GM12878 (cell line): Measurements from ENCODE around the gene RNU1-3. TPM values are rescaled to one million over a fixed set of nuclear protein-coding genes. Genes with fewer than 3 reads are reported as not detected.

ENCODE experiments used
- BACH1 ChIP-seq: fragments of 450-650 bp; IDR thresholded peaks from 2 replicates; pipeline ENCODE4 v1.6.1; 2017; ENCODE audit warnings: mild to moderate bottlenecking, borderline replicate concordance
- CEBPB ChIP-seq, 2 experiments: fragments of 150-350 bp in 1 of 2; IDR thresholded peaks; 2 replicates each; pipeline ENCODE4 v1.6.1; 2012 to 2014; ENCODE audit warnings: low read depth in 2 of 2, low read length in 2 of 2, borderline replicate concordance in 1 of 2, inconsistent platforms in 1 of 2
- DPF2 ChIP-seq: fragments of 450-650 bp; IDR thresholded peaks from 2 replicates; pipeline ENCODE4 v1.6.1; 2017; ENCODE audit warnings: mild to moderate bottlenecking
- EED ChIP-seq: sonication (generic); IDR thresholded peaks from 2 replicates; pipeline ENCODE4 v1.6.1; 2016; ENCODE audit warnings: antibody characterized with exemption, low read depth
- EGR1 ChIP-seq, 2 experiments: IDR thresholded peaks; 1 replicate in 1 of 2; 2 replicates in 1 of 2; pipeline ENCODE4 v1.6.1; 2011 to 2012; ENCODE audit warnings: low read depth in 2 of 2, low read length in 2 of 2, borderline replicate concordance in 1 of 2, mild to moderate bottlenecking in 1 of 2, moderate library complexity in 1 of 2
- ETV6 ChIP-seq, 2 experiments: fragments of 450-650 bp in 1 of 2; IDR thresholded peaks in 1 of 2; conservative IDR thresholded peaks in 1 of 2; 2 replicates each; pipeline ENCODE4 v1.6.1; 2014; ENCODE audit warnings: antibody characterized with exemption in 1 of 2, borderline replicate concordance in 1 of 2, low read depth in 1 of 2, mild to moderate bottlenecking in 1 of 2, moderate library complexity in 1 of 2
- FOXK2 ChIP-seq: fragments of 450-650 bp; IDR thresholded peaks from 2 replicates; pipeline ENCODE4 v1.6.1; 2017; ENCODE audit warnings: mild to moderate bottlenecking, moderate library complexity
- HCFC1 ChIP-seq: fragments of 150-350 bp; IDR thresholded peaks from 2 replicates; pipeline ENCODE4 v1.6.1; 2014; ENCODE audit warnings: low read length
- HDGF ChIP-seq: fragments of 450-650 bp; IDR thresholded peaks from 2 replicates; pipeline ENCODE4 v1.6.1; 2016; ENCODE audit warnings: antibody characterized with exemption
- IKZF1 ChIP-seq: fragments of 450-650 bp; conservative IDR thresholded peaks from 2 replicates; pipeline ENCODE4 v1.6.1; 2017; ENCODE audit warnings: antibody characterized with exemption, mild to moderate bottlenecking
- IKZF2 ChIP-seq, 2 experiments: fragments of 450-650 bp; IDR thresholded peaks; 2 replicates each; pipeline ENCODE4 v1.6.1; 2017; ENCODE audit warnings: mild to moderate bottlenecking in 2 of 2, moderate library complexity in 2 of 2
- MYB ChIP-seq: fragments of 150-350 bp; IDR thresholded peaks from 2 replicates; pipeline ENCODE4 v1.6.1; 2014; ENCODE audit warnings: mild to moderate bottlenecking, low read depth, low read length, borderline replicate concordance
- MYC ChIP-seq: IDR thresholded peaks from 2 replicates; pipeline ENCODE4 v1.6.1; 2011; ENCODE audit warnings: mild to moderate bottlenecking, low read length, moderate library complexity, inconsistent platforms; ENCODE audit not compliant: insufficient read depth, insufficient replicate concordance, insufficient read length, severe bottlenecking
- NR2F1 ChIP-seq: fragments of 450-650 bp; conservative IDR thresholded peaks from 2 replicates; pipeline ENCODE4 v1.6.1; 2017; ENCODE audit warnings: mild to moderate bottlenecking
- PAX5 ChIP-seq: IDR thresholded peaks from 2 replicates; pipeline ENCODE4 v1.6.1; 2011; ENCODE audit warnings: low read depth, low read length, borderline replicate concordance
- RCOR1 ChIP-seq: conservative IDR thresholded peaks from 2 replicates; pipeline ENCODE4 v1.6.1; 2012; ENCODE audit warnings: low read depth, low read length, improper control_type of control experiment
- RFX5 ChIP-seq: IDR thresholded peaks from 2 replicates; pipeline ENCODE4 v1.6.1; 2011; ENCODE audit warnings: low read depth, low read length, improper control_type of control experiment
- RUNX3 ChIP-seq: IDR thresholded peaks from 2 replicates; pipeline ENCODE4 v1.6.1; 2012; ENCODE audit warnings: low read length, inconsistent platforms
- SMAD5 ChIP-seq: IDR thresholded peaks from 2 replicates; pipeline ENCODE4 v1.6.1; 2016; ENCODE audit warnings: antibody characterized with exemption, low read depth
- SMARCA5 ChIP-seq: fragments of 450-650 bp; IDR thresholded peaks from 2 replicates; pipeline ENCODE4 v1.6.1; 2017; ENCODE audit warnings: mild to moderate bottlenecking
- SRF ChIP-seq, 2 experiments: IDR thresholded peaks; 2 replicates each; pipeline ENCODE4 v1.6.1; 2011; ENCODE audit warnings: low read depth in 2 of 2, low read length in 2 of 2, mild to moderate bottlenecking in 1 of 2, moderate library complexity in 1 of 2
- STAT1 ChIP-seq: fragments of 450-650 bp; conservative IDR thresholded peaks from 2 replicates; pipeline ENCODE4 v1.6.1; 2014; ENCODE audit warnings: antibody characterized with exemption, mild to moderate bottlenecking
- TAF1 ChIP-seq: IDR thresholded peaks from 2 replicates; pipeline ENCODE4 v1.6.1; 2011; ENCODE audit warnings: mild to moderate bottlenecking, low read depth, low read length, borderline replicate concordance
- TBL1XR1 ChIP-seq: IDR thresholded peaks from 2 replicates; pipeline ENCODE4 v1.6.1; 2012; ENCODE audit warnings: low read depth, low read length, improper control_type of control experiment
- polyA plus RNA-seq, 11 experiments: library from polyadenylated mRNA; depleted of rRNA in 4 of 11; unstranded in 6 of 11; stranded (reverse) in 5 of 11; fragments of >200 nt; fragmentation: Nextera tagmentation in 4 of 11; fragmentation: Illumina TruSeq in 1 of 11; extraction: Ambion mirVana in 4 of 11; extraction: Trizol in 1 of 11; gene quantifications; 1 replicate in 1 of 11; 2 replicates in 10 of 11; pipeline versions ENCODE4 v1.2.1 to v1.2.3, GENCODE V29; 2011 to 2016; ENCODE audit warnings: inconsistent platforms in 2 of 11, missing spikeins in 2 of 11, low read depth in 1 of 11
- total RNA-seq, 4 experiments: library from RNA; depleted of rRNA in 3 of 4; stranded (reverse); fragments of >200 nt in 3 of 4; fragmentation: Illumina TruSeq in 1 of 4; extraction: Trizol in 1 of 4; gene quantifications; 2 replicates each; pipeline versions ENCODE4 v1.2.1 to v1.2.3, GENCODE V29; 2013 to 2021
- TF ChIP-seq, protein P1 (sequence below): fragments of 450-650 bp; IDR thresholded peaks from 2 replicates; pipeline ENCODE4 v1.6.1; 2017; ENCODE audit warnings: low read depth, mild to moderate bottlenecking, moderate library complexity
- TF ChIP-seq, protein P2 (sequence below): fragments of 450-650 bp; formaldehyde crosslinking; IDR thresholded peaks from 2 replicates; pipeline ENCODE4 v1.5.0; 2022; ENCODE audit warnings: mild to moderate bottlenecking, missing genetic modification characterization

RNU1-3 gene
- total and polyA plus RNA-seq, 10 of the 15 experiments (the other 5 are each of a cell fraction or from before 2014, with no cell fraction given): under 0.01 to 20,946 (median 4.7) TPM; not detected in 2

GRCh38 chr1:16644482-16645270 is 22.1 kb downstream of the RNU1-3 start (continued):
- TF ChIP-seq BACH1: peak; percentile 49; the same call in 1 of the 2 replicates
- peak; percentile 94 for TF ChIP-seq HDGF
- TF ChIP-seq IKZF1: peak; percentile 95
- peak; percentile 96; the same call in 1 of the 2 replicates for TF ChIP-seq SMARCA5
- TF ChIP-seq RUNX3: peak; percentile 59
- TF ChIP-seq, protein P1, sequence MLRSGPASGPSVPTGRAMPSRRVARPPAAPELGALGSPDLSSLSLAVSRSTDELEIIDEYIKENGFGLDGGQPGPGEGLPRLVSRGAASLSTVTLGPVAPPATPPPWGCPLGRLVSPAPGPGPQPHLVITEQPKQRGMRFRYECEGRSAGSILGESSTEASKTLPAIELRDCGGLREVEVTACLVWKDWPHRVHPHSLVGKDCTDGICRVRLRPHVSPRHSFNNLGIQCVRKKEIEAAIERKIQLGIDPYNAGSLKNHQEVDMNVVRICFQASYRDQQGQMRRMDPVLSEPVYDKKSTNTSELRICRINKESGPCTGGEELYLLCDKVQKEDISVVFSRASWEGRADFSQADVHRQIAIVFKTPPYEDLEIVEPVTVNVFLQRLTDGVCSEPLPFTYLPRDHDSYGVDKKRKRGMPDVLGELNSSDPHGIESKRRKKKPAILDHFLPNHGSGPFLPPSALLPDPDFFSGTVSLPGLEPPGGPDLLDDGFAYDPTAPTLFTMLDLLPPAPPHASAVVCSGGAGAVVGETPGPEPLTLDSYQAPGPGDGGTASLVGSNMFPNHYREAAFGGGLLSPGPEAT: peak; percentile 72
- peak; percentile 92 for TF ChIP-seq MYC
- peak in 1 of 2 experiments; percentile 47; a peak in 3 of 4 replicates for TF ChIP-seq SRF (IDR thresholded peaks at IDR 0.05; ENCODE audit: low read depth in 2 of 2, low read length in 2 of 2)
- peak; percentile 46; the same call in 1 of the 2 replicates for TF ChIP-seq DPF2
- peak in 1 of 2 experiments; percentile 79; a peak in 1 of 3 replicates for TF ChIP-seq EGR1 (IDR thresholded peaks at IDR 0.05; ENCODE audit: borderline replicate concordance in 1 of 2, low read depth in 2 of 2, low read length in 2 of 2)
- peak; percentile 43 to 62; a peak in 1 of 4 replicates for TF ChIP-seq IKZF2 (IDR thresholded peaks at IDR 0.05)
- TF ChIP-seq RCOR1: 0 out of 2 replicates have a peak, but pooled peaks have one; percentile 25
- TF ChIP-seq NR2F1: peak; percentile 85; the same call in 1 of the 2 replicates
- TF ChIP-seq ETV6 (conservative IDR thresholded peaks at IDR 0.05 in 1 of 2, IDR thresholded peaks at IDR 0.05 in 1 of 2; ENCODE audit: borderline replicate concordance in 1 of 2, low read depth in 1 of 2): 0 out of 4 replicates have a peak, but pooled peaks of 1 of the 2 experiments have one; percentile 34
- peak; percentile 93; the same call in 1 of the 2 replicates for TF ChIP-seq TAF1
- TF ChIP-seq, protein P2, sequence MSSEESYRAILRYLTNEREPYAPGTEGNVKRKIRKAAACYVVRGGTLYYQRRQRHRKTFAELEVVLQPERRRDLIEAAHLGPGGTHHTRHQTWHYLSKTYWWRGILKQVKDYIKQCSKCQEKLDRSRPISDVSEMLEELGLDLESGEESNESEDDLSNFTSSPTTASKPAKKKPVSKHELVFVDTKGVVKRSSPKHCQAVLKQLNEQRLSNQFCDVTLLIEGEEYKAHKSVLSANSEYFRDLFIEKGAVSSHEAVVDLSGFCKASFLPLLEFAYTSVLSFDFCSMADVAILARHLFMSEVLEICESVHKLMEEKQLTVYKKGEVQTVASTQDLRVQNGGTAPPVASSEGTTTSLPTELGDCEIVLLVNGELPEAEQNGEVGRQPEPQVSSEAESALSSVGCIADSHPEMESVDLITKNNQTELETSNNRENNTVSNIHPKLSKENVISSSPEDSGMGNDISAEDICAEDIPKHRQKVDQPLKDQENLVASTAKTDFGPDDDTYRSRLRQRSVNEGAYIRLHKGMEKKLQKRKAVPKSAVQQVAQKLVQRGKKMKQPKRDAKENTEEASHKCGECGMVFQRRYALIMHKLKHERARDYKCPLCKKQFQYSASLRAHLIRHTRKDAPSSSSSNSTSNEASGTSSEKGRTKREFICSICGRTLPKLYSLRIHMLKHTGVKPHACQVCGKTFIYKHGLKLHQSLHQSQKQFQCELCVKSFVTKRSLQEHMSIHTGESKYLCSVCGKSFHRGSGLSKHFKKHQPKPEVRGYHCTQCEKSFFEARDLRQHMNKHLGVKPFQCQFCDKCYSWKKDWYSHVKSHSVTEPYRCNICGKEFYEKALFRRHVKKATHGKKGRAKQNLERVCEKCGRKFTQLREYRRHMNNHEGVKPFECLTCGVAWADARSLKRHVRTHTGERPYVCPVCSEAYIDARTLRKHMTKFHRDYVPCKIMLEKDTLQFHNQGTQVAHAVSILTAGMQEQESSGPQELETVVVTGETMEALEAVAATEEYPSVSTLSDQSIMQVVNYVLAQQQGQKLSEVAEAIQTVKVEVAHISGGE: peak; percentile 75
- peak; percentile 84 for TF ChIP-seq HCFC1
- TF ChIP-seq SMAD5: peak; percentile 82; the same call in 1 of the 2 replicates
- TF ChIP-seq STAT1: peak; percentile 95
- peak in 1 of 2 experiments; percentile 44; a peak in 1 of 4 replicates for TF ChIP-seq CEBPB (IDR thresholded peaks at IDR 0.05; ENCODE audit: borderline replicate concordance in 1 of 2, low read depth in 2 of 2, low read length in 2 of 2)
- peak; percentile 64; the same call in 1 of the 2 replicates for TF ChIP-seq EED
- peak; percentile 65 for TF ChIP-seq FOXK2
- TF ChIP-seq MYB: 0 out of 2 replicates have a peak, but pooled peaks have one; percentile 51
- TF ChIP-seq TBL1XR1: peak; percentile 84; the same call in 1 of the 2 replicates
- peak; percentile 57; the same call in 1 of the 2 replicates for TF ChIP-seq RFX5
- peak; percentile 83 for TF ChIP-seq PAX5
